Left renal pelvis (tissue), 4 donors: ENCODE measurements around the gene NOTCH1. TPM values are rescaled to one million over a fixed set of nuclear protein-coding genes. Genes with fewer than 3 reads are reported as not detected.

ENCODE experiments used
- DNase-seq, 4 donors: peaks; one replicate each; pipeline ENCODE4 v3.0.0-alpha.2; 2013; ENCODE audit warnings: low read depth in 4 of 4, low spot score in 3 of 4
- polyA plus RNA-seq, 4 donors: library from polyadenylated mRNA; unstranded; fragments of 120-200 nt; gene quantifications; one replicate each; pipeline ENCODE4 v1.2.1, GENCODE V29; 2013; ENCODE audit not compliant: insufficient read length in 4 of 4

NOTCH1 gene
- polyA plus RNA-seq, 4 donors: 15.8 to 39.3 (median 25.7) TPM

DNA sequence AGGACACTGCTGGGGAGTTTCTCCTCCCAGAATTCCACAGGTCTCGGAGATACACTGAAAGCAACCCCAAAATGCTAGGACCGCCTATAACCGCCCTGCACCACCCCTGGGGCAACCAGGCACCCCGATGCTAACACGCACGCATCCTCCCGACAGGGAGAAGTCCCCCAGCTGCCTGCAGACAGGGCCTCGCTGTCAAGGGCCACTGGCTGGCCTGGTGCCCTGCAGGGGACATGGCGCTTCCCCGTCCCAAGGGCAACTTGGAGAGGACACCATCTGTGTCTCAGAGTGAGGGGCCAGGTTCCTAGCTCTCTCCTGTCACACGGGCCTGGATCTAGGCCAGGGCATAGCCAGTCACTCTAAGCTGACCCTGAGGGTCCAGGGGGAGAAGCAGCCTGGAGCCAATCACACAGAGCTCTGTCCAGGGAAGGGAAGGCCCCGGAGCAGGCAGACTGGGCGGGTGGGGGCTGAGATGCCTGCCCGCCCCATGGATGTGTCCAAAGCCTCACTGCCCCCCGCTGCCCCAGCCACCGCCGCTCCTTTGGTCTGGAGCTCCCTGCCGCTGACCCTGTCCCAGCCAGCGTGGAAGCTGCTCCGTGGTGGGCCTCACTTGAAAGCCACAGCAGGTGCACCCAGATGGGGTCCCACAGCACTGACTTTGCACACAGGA lies 9.7 kb downstream of the NOTCH1 start:
- DNase-seq: no peak

DNA sequence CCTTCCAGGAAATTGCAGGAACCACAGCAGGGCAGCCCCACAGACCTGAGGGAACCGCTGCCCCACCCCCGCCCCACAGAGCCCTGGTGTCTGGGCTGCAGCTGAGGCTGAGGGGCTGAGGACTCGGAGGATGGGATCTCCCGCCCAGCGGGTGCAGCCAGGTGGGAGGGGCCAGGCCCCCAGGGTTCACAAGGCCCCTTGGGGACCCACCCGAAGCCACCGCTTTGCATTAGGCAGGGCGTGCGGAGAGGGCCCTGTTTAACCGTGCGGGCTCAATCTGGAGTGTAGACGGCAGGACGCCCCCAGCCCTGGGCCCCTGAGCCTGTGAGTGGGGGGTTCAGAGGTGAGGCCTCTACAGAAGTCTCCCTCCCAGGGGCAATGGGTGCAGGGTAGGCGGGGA lies 10.8 kb downstream of the NOTCH1 start:
- no peak for DNase-seq

DNA sequence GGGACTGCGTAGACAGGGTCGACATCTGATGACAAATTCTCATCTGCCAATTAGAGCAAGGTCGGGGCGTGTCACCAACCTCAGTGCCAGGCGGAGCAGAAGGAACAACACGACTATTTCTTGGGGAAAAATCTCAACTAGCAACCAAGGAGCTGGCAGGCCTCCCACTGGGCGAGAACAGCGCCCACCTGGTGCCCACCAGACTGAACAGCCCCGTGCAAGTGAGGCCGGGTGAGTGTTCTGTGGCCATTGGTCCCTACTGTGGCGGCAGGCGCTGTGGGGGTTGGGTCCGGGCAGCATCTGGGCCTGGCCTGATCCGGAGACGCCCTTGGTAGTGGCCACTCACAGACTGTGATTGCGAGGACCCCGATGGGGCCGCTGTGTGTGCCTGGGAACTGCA lies 11.5 kb downstream of the NOTCH1 start:
- no peak for DNase-seq

- DNase-seq: no peak
Observed at GRCh38 chr9:136533775-136534157, 12.1 kb downstream of the NOTCH1 start.

GRCh38 chr9:136532799-136533774 lies 12.8 kb downstream of the NOTCH1 start:
- no peak for DNase-seq

DNA sequence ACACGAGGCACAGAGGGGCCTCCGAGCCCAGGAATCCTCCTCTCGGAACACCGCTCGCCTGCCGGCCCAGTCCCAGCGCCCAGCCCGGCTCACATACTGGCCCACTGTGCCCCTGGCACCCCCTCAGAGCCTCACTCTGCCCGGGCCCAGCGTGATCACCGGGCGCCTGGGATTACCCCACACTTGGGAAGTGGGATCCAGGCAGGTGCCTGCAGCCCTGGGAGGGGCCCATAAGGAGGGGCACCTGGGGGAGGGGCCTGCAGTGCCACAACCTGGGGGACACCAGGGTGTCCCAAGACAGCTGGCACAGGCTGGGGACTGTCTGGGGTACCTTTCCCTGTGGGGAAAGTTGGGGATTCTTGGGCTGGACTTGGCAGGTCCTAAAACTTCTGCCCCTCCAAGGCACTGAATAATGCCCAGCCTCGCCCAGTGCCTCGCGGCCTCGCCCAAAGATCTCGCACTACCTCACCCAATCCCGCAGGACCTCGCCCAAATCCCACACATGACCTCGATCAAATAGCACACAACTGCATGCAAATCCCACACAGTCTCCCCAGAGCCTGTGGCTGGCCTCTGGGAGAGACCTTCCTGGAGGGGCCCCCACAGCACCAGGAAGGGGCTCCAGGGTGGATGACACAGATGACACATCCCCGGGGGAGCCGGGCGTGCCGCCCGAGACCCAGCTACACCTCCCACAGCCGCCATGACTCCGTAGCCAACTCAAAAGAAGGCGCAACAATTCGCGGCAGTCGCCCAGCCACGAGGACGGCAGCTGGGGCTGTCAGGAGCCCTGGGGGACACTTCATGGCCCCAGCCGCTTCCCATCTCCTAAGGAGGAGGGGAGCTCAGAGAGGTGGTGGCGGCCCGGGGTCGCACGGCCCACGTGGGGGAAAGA lies 13.7 kb downstream of the NOTCH1 start:
- no peak for DNase-seq

- no peak for DNase-seq
Observed at GRCh38 chr9:136531186-136531903, 14.5 kb downstream of the NOTCH1 start.

- no peak for DNase-seq
Observed at GRCh38 chr9:136530461-136531089, 15.3 kb downstream of the NOTCH1 start.

DNA sequence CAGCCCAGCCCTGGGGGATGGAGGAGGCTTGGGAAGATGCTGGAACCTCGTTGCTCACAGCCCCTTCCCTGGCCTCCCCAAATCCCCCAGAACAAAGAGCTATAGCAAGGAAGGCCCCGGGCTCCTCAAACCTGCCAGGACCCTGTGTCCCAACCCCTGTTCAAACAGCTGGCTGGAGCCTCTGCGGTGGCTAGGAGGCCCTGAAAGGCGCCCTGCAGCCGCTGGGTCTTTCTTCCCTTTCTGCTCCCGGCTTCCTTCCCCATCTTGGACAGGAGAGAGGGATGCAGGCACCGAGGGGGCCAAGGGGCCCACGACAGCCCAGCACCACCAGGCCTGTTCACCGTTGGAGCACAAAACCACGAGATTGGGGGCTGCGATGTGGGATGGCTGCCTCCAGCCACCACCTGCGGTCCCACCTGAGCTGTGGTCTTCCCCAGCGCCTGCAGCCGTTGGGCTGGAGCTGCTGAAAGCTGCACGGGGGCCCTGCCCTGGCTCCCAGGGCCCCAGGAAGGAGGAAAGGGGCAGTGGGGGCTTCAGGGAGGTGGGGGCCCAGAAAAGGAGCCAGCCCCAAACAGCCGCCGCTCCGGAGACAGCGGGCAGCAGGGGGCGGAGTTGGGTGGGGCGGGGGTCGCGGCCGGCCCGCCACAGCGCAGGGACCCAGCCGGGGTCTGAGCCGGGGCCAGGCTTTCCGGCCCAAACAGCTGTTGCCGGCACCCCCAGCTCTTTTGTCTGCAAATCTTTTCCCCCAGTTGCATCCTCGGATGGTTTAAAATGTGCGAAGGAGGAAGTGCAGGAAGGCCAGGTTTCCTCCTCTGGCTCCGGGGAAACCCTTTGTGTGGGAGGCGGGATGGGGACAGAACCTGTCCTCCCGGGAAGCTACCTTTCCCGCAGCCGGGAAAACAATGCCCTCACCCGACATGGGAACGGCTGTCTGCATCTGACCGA lies 16.1 kb downstream of the NOTCH1 start:
- DNase-seq: no peak

DNA sequence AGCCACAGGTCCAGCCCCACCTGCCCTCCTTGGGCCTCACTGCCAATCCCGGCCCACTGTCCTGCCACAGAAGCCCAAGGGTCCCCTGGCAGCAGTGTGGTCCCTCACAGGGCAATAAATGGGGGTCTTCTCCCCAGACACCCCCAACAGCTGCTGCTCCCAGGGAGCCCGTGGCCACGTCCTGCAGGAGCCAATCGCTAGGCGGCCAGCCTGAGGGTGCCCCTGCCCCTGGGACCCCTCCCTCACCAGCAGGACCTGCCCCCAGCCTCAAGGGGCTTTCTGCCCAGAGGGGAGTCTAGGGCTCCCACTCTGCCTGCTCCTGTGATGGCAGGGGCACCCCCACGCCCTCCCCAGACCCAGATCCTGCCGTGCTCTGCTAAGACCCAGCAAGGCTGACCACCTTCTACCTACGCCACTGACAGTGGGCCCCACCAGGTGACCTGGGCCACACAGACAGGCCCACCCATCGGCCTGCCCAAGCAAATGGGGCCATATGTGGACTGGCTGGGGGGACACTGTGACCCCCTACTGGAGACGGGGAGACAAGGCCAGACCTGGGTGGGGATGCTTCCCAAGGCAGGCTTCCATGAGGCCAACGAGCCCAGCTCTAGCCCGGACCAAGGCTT lies 17.0 kb downstream of the NOTCH1 start:
- no peak for DNase-seq

GRCh38 chr9:136527721-136528710 lies 17.8 kb downstream of the NOTCH1 start:
- DNase-seq: no peak

DNA sequence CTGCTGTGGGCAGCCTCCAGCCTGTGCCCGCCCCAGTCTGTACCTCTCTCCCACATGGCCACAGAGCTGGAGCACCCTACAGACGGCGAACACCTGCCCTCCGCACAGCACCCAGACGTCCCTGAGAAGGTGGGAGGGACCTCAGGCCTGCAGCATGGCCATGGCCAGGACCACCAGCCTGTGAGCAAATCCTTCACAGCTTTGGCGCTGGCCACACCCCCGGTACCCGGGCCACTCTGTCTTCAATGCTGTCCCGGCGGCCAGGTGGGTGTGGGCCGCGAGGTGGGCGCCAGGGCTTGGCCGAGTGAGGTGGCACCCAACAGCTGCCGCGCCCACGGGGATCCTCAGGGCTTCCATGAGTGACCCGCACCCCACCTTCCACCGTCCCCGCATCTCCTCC lies 18.7 kb downstream of the NOTCH1 start:
- no peak for DNase-seq

GRCh38 chr9:136526625-136527066 lies 19.2 kb downstream of the NOTCH1 start:
- no peak for DNase-seq

DNA sequence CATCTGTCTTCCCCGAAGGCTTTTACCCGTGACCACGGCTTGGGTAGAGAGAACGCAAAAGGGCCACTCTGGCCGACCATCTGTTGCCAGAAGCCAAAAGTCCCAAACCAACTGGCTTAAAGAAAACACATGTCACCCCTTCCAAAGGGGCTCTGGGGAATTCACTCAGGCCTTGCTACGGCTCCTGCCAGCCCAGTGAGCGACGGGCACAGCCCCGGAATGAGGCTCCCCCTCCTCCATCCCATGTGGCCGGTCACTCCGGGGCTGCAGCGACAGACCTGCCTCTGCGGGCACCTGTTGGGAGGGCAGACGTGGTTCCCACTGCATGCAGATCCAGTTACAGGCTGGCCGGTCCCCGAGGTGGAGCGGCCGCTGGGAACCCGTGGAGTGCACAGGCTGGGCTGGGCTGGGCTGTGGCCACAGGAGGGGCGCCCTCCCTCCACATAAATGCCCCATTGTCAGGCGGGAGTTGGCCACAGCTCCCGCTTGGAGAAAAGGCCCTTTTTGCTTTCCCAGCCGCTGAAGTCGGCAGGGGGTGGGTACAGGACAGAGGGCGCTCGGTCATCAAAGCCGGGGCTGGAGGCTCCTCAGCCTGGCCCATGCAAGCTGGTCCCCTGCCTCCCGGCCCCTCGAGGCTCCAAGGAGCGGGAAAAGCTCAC lies 19.9 kb downstream of the NOTCH1 start:
- DNase-seq: no peak

- no peak for DNase-seq
Observed at GRCh38 chr9:136525207-136525606, 20.6 kb downstream of the NOTCH1 start.
